MG63 (cell line): ENCODE data around the gene RAMP3. TPM values are rescaled to one million over a fixed set of nuclear protein-coding genes. Genes with fewer than 3 reads are reported as not detected.
A peak's percentile ranks its signal among the peaks of the same experiment; 100 is the strongest.
"Not testable (repeated sequence)": the region's sequence is repeated elsewhere in the genome, so short reads cannot be mapped to it uniquely, and the experiment has no call there.

Experiments used
- DNase-seq: peaks from one replicate; pipeline ENCODE4 v3.0.0-alpha.2; 2020
- H3K27me3 ChIP-seq: fragments of 250-450 bp; sonication (Bioruptor Pico); 2 replicates; pipeline ENCODE4 v1.5.1; 2020; ENCODE audit warnings: mild to moderate bottlenecking, moderate library complexity
- H3K36me3 ChIP-seq: fragments of 250-450 bp; sonication (Bioruptor Pico); 2 replicates; pipeline ENCODE4 v1.5.1; 2020; ENCODE audit warnings: mild to moderate bottlenecking, moderate library complexity
- H3K4me3 ChIP-seq: fragments of 250-450 bp; sonication (Bioruptor Pico); 2 replicates; pipeline ENCODE4 v1.5.1; 2020; ENCODE audit warnings: mild to moderate bottlenecking, moderate library complexity
- H3K9me3 ChIP-seq: fragments of 250-450 bp; sonication (Bioruptor Pico); 2 replicates; pipeline ENCODE4 v1.5.1; 2020; ENCODE audit warnings: mild to moderate bottlenecking, moderate library complexity
- total RNA-seq: library from RNA; depleted of rRNA; stranded (reverse); fragments of >200 nt; shearing (Covaris generic); gene quantifications from 2 replicates; pipeline ENCODE4 v1.2.3, GENCODE V29; 2014; ENCODE audit warnings: low replicate concordance; rRNA removed

Gene RAMP3
- total RNA-seq: not detected in 2 replicates

- no peak for DNase-seq
- H3K9me3 ChIP-seq: no peaks in the 10 kb centered on the region
- no peaks in the 10 kb centered on the region for H3K27me3 ChIP-seq
- no peak within 1 kb of the TSS for H3K4me3 ChIP-seq
- no peaks in the 10 kb centered on the region for H3K36me3 ChIP-seq
Measured at GRCh38 chr7:45157653-45158401, at the start of gene RAMP3. Gene RAMP3 (plus strand): TSS chr7:45157791. CDS start chr7:45157829, 38 bp downstream.

- Histone ChIP-seq H3K4me3 (no peak overlapping the region), H3K36me3 (peaks cover 66% of the 10 kb centered on the region), H3K27me3 (no peaks in the 10 kb centered on the region), H3K9me3 (no peaks in the 10 kb centered on the region)
- no peak for DNase-seq
Measured at GRCh38 chr7:45108863-45109262, 48.7 kb upstream of the RAMP3 start.

- H3K4me3 ChIP-seq: peak within 1 kb of the TSS; percentile 87
- H3K27me3 ChIP-seq: no peaks in the 10 kb centered on the region; the same call in 1 of the 2 replicates
- no peaks in the 10 kb centered on the region for H3K9me3 ChIP-seq
- H3K36me3 ChIP-seq: peaks cover 40% of the 10 kb centered on the region
- DNase-seq: peak; percentile 94
Measured at GRCh38 chr7:45111298-45112223, 46.0 kb upstream of the RAMP3 start, which contains the start of gene TBRG4. Gene TBRG4 (minus strand): TSS chr7:45111697. CDS start chr7:45109237, 2,460 bp downstream.

- Histone ChIP-seq H3K27me3 (no peaks in the 10 kb centered on the region; the same call in 1 of the 2 replicates), H3K4me3 (peak overlapping the region; percentile 87; the same call in 1 of the 2 replicates), H3K36me3 (peaks cover 29% of the 10 kb centered on the region), H3K9me3 (no peaks in the 10 kb centered on the region)
- DNase-seq: no peak
Measured at GRCh38 chr7:45112648-45113047, 44.9 kb upstream of the RAMP3 start.

GRCh38 chr7:45114257-45114656, 43.3 kb upstream of the RAMP3 start:
- H3K4me3 ChIP-seq, H3K27me3 ChIP-seq, H3K9me3 ChIP-seq, DNase-seq: not testable (repeated sequence)
- H3K36me3 ChIP-seq: peaks cover 13% of the 10 kb centered on the region

- no peak for DNase-seq
Measured at GRCh38 chr7:45114926-45115325, 42.7 kb upstream of the RAMP3 start.

GRCh38 chr7:45116048-45116447, 41.5 kb upstream of the RAMP3 start:
- Histone ChIP-seq H3K9me3 (no peaks in the 10 kb centered on the region), H3K4me3 (no peak overlapping the region), H3K36me3 (0 out of 2 replicates have a peak, but pooled peaks cover 4% of the 10 kb centered on the region), H3K27me3 (no peaks in the 10 kb centered on the region; the same call in 1 of the 2 replicates)
- no peak for DNase-seq

More at GRCh38 chr7:45114926-45115325, 42.7 kb upstream of the RAMP3 start:
- H3K9me3 ChIP-seq: no peaks in the 10 kb centered on the region
- no peak overlapping the region for H3K4me3 ChIP-seq
- H3K36me3 ChIP-seq: peaks cover 8% of the 10 kb centered on the region
- H3K27me3 ChIP-seq: no peaks in the 10 kb centered on the region; the same call in 1 of the 2 replicates

- no peak for DNase-seq
- Histone ChIP-seq H3K4me3 (no peak overlapping the region), H3K36me3 (no peaks in the 10 kb centered on the region), H3K27me3 (no peaks in the 10 kb centered on the region; the same call in 1 of the 2 replicates), H3K9me3 (no peaks in the 10 kb centered on the region)
Measured at GRCh38 chr7:45117582-45117981, 40.0 kb upstream of the RAMP3 start.

- Histone ChIP-seq H3K27me3 (no peaks in the 10 kb centered on the region; the same call in 1 of the 2 replicates), H3K9me3 (no peaks in the 10 kb centered on the region), H3K36me3 (no peaks in the 10 kb centered on the region), H3K4me3 (no peak overlapping the region)
- DNase-seq: no peak
Measured at GRCh38 chr7:45118292-45118691, 39.3 kb upstream of the RAMP3 start.

GRCh38 chr7:45118889-45119331, 38.7 kb upstream of the RAMP3 start:
- no peak for DNase-seq
- Histone ChIP-seq H3K36me3 (no peaks in the 10 kb centered on the region), H3K27me3 (no peaks in the 10 kb centered on the region; the same call in 1 of the 2 replicates), H3K4me3 (no peak overlapping the region), H3K9me3 (no peaks in the 10 kb centered on the region)

- no peak for DNase-seq
- Histone ChIP-seq H3K4me3 (no peak overlapping the region), H3K27me3 (no peaks in the 10 kb centered on the region), H3K9me3 (no peaks in the 10 kb centered on the region), H3K36me3 (no peaks in the 10 kb centered on the region)
Measured at GRCh38 chr7:45119550-45119949, 38.0 kb upstream of the RAMP3 start.

GRCh38 chr7:45122975-45123860, 34.4 kb upstream of the RAMP3 start:
- Histone ChIP-seq H3K9me3 (no peaks in the 10 kb centered on the region), H3K4me3 (no peak overlapping the region), H3K27me3 (no peaks in the 10 kb centered on the region), H3K36me3 (no peaks in the 10 kb centered on the region)
- no peak for DNase-seq

- DNase-seq: no peak
- H3K27me3 ChIP-seq: no peaks in the 10 kb centered on the region
- H3K36me3 ChIP-seq: no peaks in the 10 kb centered on the region
- no peaks in the 10 kb centered on the region for H3K9me3 ChIP-seq
- H3K4me3 ChIP-seq: no peak overlapping the region
Measured at GRCh38 chr7:45123913-45124710, 33.5 kb upstream of the RAMP3 start.

- H3K4me3 ChIP-seq: no peak overlapping the region
- H3K9me3 ChIP-seq: no peaks in the 10 kb centered on the region
- no peaks in the 10 kb centered on the region for H3K27me3 ChIP-seq
- no peak for DNase-seq
- H3K36me3 ChIP-seq: no peaks in the 10 kb centered on the region
Measured at GRCh38 chr7:45125193-45125904, 32.2 kb upstream of the RAMP3 start.

- no peak for DNase-seq
- Histone ChIP-seq H3K36me3 (no peaks in the 10 kb centered on the region), H3K4me3 (no peak overlapping the region), H3K9me3 (no peaks in the 10 kb centered on the region), H3K27me3 (no peaks in the 10 kb centered on the region)
Measured at GRCh38 chr7:45126201-45126600, 31.4 kb upstream of the RAMP3 start.
